Epithelial cell of esophagus (primary cell): ENCODE measurements around the gene SMARCB1.

Experiments
- DNase-seq: peaks from one replicate; pipeline ENCODE4 v3.0.0; 2010; ENCODE audit warnings: low read depth
- H3K4me3 ChIP-seq: 2 replicates; pipeline ENCODE4 v1.5.1; 2011; ENCODE audit warnings: mild to moderate bottlenecking, low read length, control low read depth
- TF ChIP-seq, protein P1 (sequence below): IDR thresholded peaks from 2 replicates; pipeline ENCODE4 v1.5.1; 2011; ENCODE audit warnings: low read depth, mild to moderate bottlenecking, low read length, control low read depth, inconsistent platforms; ENCODE audit not compliant: insufficient read depth; ENCODE audit errors: missing control alignments

Gene SMARCB1

DNA sequence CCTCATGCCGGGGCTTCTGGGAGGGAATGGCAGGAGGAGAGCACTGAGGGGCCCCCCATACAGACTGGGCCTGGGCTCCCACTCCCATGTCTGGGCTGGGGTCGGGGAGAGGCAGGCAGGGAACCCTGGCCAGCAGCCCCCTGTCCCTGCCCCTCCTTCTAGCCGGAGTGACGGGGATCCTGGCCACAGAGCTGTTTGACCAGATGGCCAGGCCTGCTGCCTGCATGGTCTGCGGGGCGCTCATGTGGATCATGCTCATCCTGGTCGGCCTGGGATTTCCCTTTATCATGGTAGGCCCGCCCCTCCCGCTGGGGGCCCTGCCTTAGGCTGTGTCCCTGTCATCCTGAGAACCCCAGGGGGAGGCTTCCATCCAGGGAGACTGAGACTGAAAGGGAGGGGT is 97.4 kb downstream of the SMARCB1 start:
- H3K4me3 ChIP-seq = no peak overlapping the region
- no peak for DNase-seq
- TF ChIP-seq, protein P1, sequence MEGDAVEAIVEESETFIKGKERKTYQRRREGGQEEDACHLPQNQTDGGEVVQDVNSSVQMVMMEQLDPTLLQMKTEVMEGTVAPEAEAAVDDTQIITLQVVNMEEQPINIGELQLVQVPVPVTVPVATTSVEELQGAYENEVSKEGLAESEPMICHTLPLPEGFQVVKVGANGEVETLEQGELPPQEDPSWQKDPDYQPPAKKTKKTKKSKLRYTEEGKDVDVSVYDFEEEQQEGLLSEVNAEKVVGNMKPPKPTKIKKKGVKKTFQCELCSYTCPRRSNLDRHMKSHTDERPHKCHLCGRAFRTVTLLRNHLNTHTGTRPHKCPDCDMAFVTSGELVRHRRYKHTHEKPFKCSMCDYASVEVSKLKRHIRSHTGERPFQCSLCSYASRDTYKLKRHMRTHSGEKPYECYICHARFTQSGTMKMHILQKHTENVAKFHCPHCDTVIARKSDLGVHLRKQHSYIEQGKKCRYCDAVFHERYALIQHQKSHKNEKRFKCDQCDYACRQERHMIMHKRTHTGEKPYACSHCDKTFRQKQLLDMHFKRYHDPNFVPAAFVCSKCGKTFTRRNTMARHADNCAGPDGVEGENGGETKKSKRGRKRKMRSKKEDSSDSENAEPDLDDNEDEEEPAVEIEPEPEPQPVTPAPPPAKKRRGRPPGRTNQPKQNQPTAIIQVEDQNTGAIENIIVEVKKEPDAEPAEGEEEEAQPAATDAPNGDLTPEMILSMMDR = no peak
